Kidney (tissue), 14 donors: ENCODE measurements around the gene OPN3. TPM values are rescaled to one million over a fixed set of nuclear protein-coding genes. Genes with fewer than 3 reads are reported as not detected.

Experiments used
- DNase-seq, 5 donors: peaks; one replicate each; pipeline ENCODE4 v3.0.0-alpha.2; 2013 to 2020
- FAIRE-seq: peaks from 2 replicates; lab custom pipeline; 2012; peaks lifted over from hg19 to GRCh38; lab: Jason Lieb, UNC
- H3K27ac ChIP-seq, 2 donors: one replicate each; pipeline ENCODE4 v1.7.0; 2013; ENCODE audit warnings: low read depth in 2 of 2, low read length in 2 of 2, inconsistent platforms in 1 of 2
- H3K27me3 ChIP-seq: one replicate; pipeline ENCODE4 v1.7.1; 2013; ENCODE audit warnings: low read length, inconsistent platforms; ENCODE audit not compliant: control insufficient read depth, insufficient read depth
- H3K36me3 ChIP-seq, 3 donors: one replicate each; pipeline versions ENCODE4 v1.7.0 to v1.7.1; 2013; ENCODE audit warnings: low read length in 3 of 3, control low read depth in 1 of 3, inconsistent platforms in 1 of 3; ENCODE audit not compliant: insufficient read depth in 3 of 3, control insufficient read depth in 2 of 3
- H3K4me1 ChIP-seq, 3 donors: one replicate each; pipeline versions ENCODE4 v1.7.0 to v1.7.1; 2013; ENCODE audit warnings: low read length in 3 of 3, inconsistent platforms in 1 of 3, low read depth in 1 of 3; ENCODE audit not compliant: control insufficient read depth in 2 of 3, insufficient read depth in 2 of 3
- H3K4me3 ChIP-seq, 3 donors: one replicate each; pipeline versions ENCODE4 v1.7.0 to v1.8.1; 2013; ENCODE audit warnings: low read length in 3 of 3, control low read depth in 1 of 3, inconsistent platforms in 1 of 3
- H3K9ac ChIP-seq, 3 donors: one replicate each; pipeline versions ENCODE4 v1.7.0 to v1.7.1; 2013; ENCODE audit warnings: low read length in 3 of 3, control low read depth in 1 of 3, inconsistent platforms in 1 of 3
- H3K9me3 ChIP-seq, 3 donors: one replicate each; pipeline versions ENCODE4 v1.7.0 to v1.7.1; 2013; ENCODE audit warnings: low read length in 3 of 3, control low read depth in 1 of 3, inconsistent platforms in 1 of 3; ENCODE audit not compliant: control insufficient read depth in 2 of 3, insufficient read depth in 1 of 3
- intact Hi-C: fragments of 100-400 bp; cut with DNase I; formaldehyde crosslinking; loops from one replicate; pipeline ENCODE4 v1.11.1; 2022
- polyA plus RNA-seq: library from polyadenylated mRNA; stranded (reverse); fragments of 350-450 nt; fragmentation: Illumina TruSeq; extraction: RNeasy Lipid Tissue Mini Kit (QIAGEN cat#74804); gene quantifications from one replicate; pipeline ENCODE4 v1.2.3, GENCODE V29; 2014; ENCODE audit warnings: low read depth, low replicate concordance; ENCODE audit not compliant: insufficient read depth
- total RNA-seq: library from RNA; stranded (reverse); fragmentation: NEBNext Ultra II Directional; extraction: Animal tissue kit (Norgen Biotek cat#: 25700); gene quantifications from one replicate; pipeline ENCODE4 v1.2.1, GENCODE V29; 2021
- TF ChIP-seq, protein P1 (sequence below): IDR thresholded peaks from 3 replicates; pipeline ENCODE4 v1.5.1; 2012; ENCODE audit warnings: mild to moderate bottlenecking, moderate library complexity, borderline replicate concordance; ENCODE audit not compliant: insufficient read depth; ENCODE audit errors: extremely low read depth
- donor health status: control.
- donor health status: control.
- donor health status: control.
- donor health status: control.
- donor health status: control.
- donor health status: DM: yes; HTN: yes; CAD: no.
- donor health status: Normal renal cell carcinoma (clear cell type).

OPN3 gene
- total and polyA plus RNA-seq, 2 donors from 2014 or later = 12.3 to 15.8 TPM

DNA sequence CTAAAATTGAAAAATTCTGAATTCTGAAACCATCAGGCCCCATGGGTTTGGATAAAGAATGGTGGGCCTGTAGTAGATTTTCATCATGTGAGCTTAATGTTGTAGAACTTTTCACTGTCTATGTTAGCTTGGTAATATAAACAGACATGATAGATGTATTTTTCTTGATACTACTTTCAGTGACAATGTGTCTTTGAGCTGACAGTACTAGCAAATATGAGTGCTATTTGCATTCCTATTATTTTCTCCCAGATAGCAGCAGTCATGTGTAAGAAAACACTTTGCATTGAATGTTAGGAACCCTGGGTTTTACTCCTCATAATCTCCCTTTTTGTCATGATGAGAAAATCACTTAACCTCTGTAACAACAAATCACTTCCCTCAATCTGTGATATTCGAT is 89.9 kb downstream of the OPN3 start:
- no peaks in the 10 kb centered on the region for H3K27me3 ChIP-seq
- TF ChIP-seq, protein P1, sequence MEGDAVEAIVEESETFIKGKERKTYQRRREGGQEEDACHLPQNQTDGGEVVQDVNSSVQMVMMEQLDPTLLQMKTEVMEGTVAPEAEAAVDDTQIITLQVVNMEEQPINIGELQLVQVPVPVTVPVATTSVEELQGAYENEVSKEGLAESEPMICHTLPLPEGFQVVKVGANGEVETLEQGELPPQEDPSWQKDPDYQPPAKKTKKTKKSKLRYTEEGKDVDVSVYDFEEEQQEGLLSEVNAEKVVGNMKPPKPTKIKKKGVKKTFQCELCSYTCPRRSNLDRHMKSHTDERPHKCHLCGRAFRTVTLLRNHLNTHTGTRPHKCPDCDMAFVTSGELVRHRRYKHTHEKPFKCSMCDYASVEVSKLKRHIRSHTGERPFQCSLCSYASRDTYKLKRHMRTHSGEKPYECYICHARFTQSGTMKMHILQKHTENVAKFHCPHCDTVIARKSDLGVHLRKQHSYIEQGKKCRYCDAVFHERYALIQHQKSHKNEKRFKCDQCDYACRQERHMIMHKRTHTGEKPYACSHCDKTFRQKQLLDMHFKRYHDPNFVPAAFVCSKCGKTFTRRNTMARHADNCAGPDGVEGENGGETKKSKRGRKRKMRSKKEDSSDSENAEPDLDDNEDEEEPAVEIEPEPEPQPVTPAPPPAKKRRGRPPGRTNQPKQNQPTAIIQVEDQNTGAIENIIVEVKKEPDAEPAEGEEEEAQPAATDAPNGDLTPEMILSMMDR = no peak
- no peaks in the 10 kb centered on the region for H3K4me1 ChIP-seq
- no peak overlapping the region for H3K9ac ChIP-seq
- intact Hi-C loops = no loop called here
- DNase-seq = no peak
- no peak overlapping the region for H3K27ac ChIP-seq
- no peak overlapping the region for H3K4me3 ChIP-seq
- no peaks in the 10 kb centered on the region for H3K9me3 ChIP-seq
- no peak for FAIRE-seq
- no peaks in the 10 kb centered on the region for H3K36me3 ChIP-seq

DNA sequence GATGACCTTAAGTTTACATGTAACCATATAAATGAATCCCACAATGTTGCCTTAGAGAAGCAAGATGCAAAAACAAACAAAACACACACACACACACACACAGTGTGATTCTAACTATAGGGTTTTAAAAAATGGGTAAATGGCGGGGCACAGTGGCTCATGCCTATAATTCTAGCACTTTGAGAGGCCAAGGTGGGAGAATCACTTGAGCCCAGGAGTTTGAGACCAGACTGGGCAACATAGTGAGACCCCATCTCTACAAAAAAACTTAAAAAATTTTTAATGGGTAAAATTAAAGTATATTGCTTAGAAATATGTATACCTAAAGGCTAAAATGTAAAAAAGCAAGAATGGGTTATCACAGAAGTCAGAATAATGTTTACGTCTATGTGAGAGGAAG is 92.2 kb downstream of the OPN3 start:
- no peaks in the 10 kb centered on the region for H3K27me3 ChIP-seq
- no peak for FAIRE-seq
- H3K27ac ChIP-seq = no peak overlapping the region
- no peaks in the 10 kb centered on the region for H3K36me3 ChIP-seq
- H3K9ac ChIP-seq = no peak overlapping the region
- H3K4me1 ChIP-seq = no peaks in the 10 kb centered on the region
- DNase-seq = no peak
- TF ChIP-seq, protein P1 = no peak
- no peak overlapping the region for H3K4me3 ChIP-seq
- no peaks in the 10 kb centered on the region for H3K9me3 ChIP-seq
- intact Hi-C loops = no loop called here

Other genes starting within 250 kb of the OPN3 start
- 51.9 TPM for gene FH, start 120.6 kb downstream of the OPN3 start, total RNA-seq
- 128 TPM for gene FH, start 120.6 kb downstream of the OPN3 start, polyA plus RNA-seq
- 2.3 TPM for gene KMO, start 108.0 kb downstream of the OPN3 start, total RNA-seq
- 35.5 TPM for gene KMO, start 108.0 kb downstream of the OPN3 start, polyA plus RNA-seq
- gene CHML, start within 50 bp of the OPN3 start, total RNA-seq = 7.3 TPM
- gene CHML, start within 50 bp of the OPN3 start, polyA plus RNA-seq = 1.8 TPM
- gene WDR64, start 11.9 kb upstream of the OPN3 start, total RNA-seq = not detected
- gene WDR64, start 11.9 kb upstream of the OPN3 start, polyA plus RNA-seq = not detected
- gene EXO1, start 207.8 kb upstream of the OPN3 start, total RNA-seq = 0.69 TPM
- gene EXO1, start 207.8 kb upstream of the OPN3 start, polyA plus RNA-seq = not detected